NCI-H1105 (cell line): ENCODE results near the gene MOV10.

Experiments used
- DNase-seq: peaks from one replicate; lab custom pipeline; 2025; lab: John Stamatoyannopoulos, UW

MOV10 gene

DNA sequence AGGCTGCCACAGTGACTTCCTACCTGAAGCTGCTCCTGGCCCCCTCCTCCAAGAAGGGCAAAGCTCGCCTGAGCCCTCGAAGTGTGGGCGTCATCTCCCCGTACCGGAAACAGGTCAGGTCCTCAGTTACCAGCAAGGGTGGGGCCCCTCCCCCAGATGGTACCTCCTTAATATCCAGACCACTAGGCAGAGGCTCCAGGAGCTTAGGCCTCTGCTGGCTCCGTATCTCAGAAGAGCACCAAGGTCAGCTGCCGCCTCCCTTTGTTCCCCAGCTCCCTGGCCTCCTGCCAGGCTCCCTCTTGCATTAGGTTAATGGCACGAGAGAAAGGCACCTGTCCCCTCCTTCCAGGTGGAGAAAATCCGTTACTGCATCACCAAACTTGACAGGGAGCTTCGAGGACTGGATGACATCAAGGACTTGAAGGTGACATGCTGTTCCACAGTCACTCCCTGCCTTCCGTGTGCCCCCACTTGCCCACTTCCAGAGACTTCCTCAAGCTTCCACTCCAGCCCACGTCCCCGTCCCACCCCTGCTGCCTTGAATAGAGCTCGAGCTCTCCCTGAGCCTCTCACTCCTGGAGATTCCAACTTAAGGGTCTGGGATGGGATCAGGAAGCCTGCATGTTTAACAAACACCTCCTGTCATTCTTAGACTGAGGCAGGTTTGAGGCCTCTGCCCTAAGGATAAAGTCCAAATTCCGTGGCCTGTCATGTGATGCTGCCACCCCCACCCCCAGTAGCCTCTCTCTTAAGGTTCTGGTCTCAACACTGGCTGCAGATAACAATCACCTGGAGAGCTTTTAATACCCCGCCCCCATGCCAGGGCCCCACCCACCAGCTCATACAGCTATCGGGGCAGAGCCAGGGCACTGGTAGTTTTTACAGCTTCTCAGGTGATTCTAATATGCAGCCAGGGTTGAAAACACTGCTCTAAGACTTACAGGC is 24.2 kb downstream of the MOV10 start:
- DNase-seq = peak; percentile 97

DNA sequence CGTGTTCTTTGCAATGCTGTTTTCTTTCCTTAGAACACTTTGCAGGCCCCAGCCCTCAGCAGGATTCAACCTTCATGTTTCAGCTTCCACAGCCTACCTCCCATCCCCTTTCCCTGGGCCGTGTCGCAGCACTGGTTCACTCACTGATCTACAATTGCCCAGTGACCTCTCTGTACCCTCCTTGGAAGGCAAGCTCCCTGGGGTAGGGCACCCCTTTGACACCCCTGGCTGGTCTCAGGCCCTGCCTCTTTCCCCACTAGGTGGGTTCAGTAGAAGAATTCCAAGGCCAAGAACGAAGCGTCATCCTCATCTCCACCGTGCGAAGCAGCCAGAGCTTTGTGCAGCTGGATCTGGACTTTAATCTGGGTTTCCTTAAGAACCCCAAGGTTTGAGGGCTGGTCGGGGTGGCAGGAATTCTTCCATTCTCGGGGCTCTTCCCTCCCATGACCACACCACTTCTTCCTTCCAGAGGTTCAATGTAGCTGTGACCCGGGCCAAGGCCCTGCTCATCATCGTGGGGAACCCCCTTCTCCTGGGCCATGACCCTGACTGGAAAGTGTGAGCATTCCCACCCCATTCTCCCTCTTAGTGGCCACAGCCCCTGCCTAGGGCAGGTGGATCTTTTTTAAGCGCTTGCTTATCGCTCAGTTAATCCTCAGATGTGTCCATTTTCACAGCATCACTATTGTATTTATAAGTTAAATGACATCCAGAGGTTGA is 25.1 kb downstream of the MOV10 start:
- no peak for DNase-seq

DNA sequence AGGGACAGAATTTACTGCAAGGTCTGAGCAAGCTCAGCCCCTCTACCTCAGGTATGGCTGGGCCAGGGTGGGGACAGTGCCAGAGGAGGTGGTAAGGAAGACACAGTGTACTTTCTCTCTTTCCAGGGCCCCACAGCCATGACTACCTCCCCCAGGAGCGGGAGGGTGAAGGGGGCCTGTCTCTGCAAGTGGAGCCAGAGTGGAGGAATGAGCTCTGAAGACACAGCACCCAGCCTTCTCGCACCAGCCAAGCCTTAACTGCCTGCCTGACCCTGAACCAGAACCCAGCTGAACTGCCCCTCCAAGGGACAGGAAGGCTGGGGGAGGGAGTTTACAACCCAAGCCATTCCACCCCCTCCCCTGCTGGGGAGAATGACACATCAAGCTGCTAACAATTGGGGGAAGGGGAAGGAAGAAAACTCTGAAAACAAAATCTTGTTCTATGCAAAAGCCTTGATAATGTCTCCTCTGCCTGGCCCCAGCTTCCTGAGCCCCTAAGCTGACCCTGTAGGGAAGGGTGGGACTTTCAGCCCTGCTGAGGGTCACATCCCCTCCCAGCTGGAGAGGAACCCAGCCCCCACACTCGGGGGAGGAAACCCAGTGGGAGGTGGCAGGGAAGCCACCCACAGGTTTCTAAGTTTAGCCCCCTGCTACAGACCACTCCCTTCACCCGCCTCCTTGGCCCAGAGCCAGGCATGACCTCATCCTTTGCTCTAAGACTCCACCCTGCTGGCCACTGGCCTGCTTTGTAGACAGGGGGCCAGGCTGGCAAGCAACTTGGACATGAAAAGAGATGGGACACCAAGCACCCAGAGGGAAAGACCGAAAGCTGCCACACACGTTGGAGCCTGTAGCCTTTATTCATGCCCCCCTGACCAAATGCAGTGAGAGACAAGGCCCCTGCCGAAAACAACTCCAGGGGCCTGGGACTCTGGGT is 26.1 kb downstream of the MOV10 start:
- peak; percentile 72 for DNase-seq

DNA sequence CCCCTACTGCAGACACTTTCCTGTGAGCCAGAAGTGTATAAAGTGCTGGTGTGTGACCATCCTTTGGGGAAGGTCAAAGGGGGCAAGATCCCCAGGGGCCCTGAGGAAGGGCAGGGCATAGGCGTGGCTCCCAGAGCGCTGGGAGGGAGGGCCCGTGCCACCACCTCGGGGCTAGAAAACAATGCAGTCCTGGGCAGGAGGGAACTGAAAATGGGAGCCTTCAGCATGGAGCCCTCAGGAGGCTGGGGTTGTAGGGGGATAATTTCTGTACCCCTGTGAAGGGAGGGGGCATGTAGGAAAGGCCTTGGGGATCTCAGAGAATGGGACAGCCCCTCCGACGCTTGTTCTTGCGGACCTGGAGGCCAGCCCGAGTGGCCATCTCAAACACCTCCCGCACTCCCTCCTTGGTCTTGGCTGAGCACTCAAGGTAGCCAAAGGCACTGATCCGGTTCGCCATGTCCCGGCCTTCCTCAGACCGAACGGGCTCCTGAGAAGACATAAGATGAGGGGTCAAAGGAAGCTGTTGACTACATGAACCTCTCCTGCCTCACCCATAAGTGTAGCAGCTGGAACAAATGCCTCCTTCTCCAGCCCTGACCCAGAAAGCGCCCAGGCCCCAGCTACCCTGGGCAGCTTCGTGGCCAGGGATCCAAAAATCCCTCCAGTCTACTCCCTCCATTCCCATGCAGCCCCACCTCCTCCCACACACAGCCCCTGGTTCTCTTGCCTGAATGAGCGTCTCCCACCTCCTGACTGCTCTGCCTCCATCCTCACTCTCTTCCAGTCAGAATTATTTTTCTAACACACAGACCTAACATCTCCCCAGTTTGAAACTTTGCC is 27.0 kb downstream of the MOV10 start:
- no peak for DNase-seq

DNA sequence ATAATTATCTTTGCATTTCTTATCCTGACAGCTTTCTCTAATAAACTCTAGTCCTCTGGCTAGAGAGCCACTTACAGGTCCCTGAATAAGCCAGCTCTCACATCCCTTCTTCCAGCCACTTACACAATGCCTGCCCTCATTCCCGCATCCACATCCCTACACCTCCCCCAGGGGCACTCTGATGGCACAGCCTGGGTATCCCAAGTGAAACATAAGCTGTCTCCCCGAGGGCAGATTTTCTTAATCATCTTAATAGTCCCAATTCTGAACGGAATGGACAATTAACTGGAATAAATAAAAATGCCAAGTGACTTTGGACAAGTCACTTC is 27.6 kb downstream of the MOV10 start:
- DNase-seq = no peak

DNA sequence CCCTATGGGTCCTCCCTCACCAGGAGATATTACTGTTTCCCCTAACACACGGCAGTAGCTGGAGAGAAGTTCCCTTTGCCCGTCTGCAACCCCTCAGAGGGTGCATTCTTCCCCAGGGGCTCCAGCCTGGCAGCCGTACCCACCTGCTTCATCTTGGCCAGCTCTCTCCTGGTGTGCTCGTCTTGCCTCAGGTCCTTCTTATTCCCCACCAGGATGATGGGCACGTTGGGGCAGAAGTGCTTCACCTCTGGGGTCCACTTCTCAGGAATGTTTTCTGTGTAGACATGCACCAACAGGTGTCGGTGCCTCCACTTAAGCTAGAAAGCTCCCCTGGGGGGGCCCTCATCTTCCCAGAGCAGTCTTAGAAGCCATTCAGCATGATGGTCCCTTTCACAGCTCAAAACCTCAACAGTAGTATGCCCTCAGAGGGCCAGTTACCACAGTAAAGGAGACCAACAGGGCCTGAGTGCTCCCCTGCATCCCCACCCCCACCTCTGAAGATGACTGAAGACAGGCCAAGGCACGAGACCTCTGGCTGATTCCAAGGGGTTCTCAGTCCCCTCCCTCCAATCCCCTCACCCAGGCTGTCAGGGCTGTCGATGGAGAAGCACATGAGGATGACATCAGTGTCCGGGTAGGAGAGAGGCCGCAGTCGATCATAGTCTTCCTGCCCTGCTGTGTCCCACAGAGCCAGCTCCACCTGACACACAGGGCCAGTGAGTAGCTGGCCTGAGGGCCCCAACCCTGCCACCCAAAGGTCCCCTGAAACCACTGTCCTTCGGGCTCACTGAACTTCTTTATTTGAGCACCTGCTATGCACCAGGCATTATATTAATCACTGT is 28.2 kb downstream of the MOV10 start:
- DNase-seq = no peak

DNA sequence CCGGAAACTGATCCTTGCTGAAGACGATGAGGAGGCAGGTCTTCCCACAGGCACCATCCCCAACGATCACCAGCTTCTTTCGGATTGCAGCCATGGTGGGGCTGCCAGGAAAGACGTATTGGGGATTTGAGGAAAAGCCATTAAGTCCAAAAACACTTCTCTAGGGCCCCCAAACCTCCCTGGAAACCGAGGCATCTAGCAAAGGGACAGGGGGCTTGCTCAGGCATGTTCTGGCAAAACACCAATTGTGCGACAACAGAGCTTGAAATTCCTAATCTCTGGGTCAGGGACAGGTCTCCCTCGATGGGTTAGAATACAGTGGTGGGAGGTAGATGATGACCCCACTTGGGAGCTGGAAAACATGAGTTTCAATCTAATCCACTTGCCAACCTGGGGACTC is 29.2 kb downstream of the MOV10 start:
- DNase-seq = no peak

DNA sequence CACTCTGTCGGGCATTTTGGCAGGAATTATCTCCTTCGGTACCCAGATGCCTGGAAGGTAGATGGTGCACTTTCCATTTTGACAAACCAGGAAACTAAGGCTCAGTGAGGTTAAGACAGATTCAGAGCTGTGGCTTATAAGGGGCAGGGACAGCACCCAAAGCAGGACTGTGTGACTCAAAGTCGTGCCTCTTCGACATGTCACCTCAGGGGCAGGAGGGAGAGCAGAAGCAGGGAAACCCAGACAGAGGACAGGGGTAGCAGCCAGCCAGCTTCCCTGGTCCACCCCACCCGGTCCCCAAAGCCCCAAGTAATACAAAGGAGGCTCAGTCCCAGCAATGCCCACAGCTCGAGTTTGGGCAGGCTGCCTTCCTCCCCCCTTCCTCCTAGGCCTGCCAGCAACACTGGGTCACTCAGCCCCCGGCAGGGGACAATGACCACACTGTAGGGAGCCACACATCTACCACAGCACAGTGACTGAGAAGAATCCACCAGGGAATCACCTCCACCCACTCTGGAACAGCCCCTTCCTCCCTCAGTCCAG is 30.0 kb downstream of the MOV10 start:
- DNase-seq = no peak

DNA sequence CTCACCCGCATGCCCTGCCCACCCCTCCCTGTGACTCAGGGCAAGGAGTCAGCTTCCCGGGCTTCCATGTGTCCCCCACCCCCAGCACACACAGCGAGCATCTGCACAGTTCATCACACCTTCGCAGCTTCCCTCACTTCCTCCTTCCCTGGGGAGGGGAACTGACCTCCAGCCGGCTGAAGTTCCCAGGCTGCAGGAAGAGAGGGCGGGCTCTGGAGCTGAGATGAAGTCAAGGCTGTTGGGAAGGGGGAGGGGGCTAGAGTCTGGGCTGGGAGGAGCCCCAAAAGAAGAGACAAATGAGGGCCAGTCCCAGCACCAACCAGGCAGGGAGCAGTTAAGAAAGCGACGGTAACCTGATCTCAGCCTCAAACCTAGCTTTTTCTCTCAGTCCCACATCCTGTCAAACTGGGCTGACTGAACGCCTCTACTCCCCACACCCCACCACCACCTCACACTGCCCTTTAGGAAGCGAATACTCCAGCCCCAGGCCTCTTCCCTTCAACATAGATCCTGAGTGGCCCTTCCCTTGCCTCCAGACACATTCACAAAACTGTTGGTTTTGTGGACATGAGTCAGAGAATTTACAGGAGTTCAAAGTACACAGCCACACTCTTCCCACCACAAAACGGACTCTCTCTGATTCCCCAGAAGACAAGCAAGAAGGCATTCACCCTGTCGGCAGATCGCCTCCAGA is 30.6 kb downstream of the MOV10 start:
- DNase-seq = peak; percentile 75

DNA sequence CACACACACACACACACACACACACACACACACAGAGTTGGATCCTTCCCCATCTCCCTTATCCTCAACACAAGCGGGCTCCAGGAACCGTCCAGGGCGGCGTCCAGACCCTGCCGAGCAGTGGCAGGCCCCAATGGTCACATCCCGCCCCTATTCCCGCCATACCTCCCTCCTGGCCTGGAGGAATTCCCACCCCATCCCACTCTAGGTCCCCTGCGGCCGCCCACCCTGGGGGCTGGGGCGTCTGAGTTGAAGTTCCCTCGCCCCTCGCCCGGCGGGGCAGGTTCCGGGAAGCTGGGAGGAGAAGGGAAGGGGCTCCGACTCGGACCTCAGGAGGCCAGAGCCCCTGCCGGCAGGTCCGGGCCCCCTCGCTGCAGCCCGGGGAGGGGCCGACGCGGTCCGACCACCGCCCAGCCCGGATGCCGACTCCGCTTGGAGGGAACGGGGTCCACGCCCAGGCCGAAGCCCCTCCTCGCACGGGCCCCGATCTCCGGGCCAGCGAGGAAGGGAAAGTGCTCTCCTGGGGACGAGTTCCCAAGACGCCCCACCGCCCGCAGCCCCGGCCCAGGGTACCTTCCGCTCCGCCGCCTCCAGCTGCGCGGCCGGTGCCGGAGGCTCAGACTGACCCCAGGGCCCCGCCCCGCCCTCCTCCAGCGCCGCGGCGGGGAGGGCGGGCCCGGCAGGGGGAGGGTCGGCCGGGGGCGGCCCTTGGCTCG is 32.2 kb downstream of the MOV10 start, which contains the start of gene RHOC:
RHOC (minus strand) TSS at position 623 of the 716 bp plus-strand sequence. CDS start 3,328 bp downstream, outside the sequence.
- DNase-seq = peak; percentile 64

DNA sequence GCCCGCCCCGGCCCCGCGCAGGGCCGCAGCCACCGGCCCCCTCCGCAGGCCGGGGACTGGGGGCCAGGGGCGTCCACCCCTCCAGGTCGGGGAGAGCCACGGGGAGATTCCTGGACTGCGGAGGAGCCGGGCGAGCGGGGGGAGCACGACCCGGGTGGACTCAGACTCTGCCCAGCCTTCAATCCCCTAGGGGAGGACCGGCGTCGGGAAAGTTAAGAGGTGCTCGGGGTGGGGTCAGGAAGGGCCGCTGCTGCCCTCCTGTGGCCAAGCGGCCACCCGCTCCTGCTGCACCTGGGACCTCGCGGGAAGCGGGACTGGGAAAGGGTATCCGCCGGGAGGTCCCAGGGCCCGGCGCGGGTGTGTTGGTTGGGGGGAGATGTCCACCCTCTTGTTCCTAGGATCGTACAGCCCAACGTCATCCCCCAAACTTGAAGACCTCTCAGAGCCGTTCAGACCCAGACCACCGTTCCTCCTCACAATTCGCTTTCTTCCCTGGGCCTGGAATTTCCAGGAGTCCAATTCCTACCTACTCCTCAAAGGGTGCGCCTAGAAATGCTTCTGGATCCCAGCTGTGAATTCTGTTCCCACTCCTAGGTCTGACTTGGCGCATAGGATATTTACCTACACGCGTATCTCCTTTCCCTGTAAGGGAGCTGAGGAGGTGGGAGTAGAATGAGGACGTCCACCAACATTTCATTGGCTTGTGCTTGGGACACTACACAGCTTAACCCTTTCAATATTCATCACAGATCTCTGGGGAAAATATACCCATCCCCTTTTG is 33.0 kb downstream of the MOV10 start:
- DNase-seq = peak; percentile 83

DNA sequence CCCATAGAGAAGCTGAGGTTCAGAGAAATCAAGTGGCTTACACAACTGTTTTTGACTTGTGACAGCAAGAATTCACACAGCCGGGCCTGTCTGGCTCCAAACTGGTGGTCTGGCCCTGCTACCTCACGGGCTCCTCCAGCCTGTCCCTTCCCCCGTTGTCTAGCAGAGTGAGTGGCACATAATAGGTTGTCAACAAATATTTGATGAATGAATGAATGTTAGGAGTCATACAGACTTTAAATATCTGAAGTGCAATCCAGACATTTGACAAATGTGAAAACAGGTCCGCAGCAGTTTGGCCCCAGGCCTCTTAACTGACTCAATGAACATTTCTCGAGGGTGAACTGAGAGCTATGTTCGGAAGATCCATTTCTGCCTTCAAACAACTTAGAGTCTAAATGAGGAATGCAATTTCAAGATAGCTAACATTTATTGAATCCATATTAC is 33.6 kb downstream of the MOV10 start:
- no peak for DNase-seq

DNA sequence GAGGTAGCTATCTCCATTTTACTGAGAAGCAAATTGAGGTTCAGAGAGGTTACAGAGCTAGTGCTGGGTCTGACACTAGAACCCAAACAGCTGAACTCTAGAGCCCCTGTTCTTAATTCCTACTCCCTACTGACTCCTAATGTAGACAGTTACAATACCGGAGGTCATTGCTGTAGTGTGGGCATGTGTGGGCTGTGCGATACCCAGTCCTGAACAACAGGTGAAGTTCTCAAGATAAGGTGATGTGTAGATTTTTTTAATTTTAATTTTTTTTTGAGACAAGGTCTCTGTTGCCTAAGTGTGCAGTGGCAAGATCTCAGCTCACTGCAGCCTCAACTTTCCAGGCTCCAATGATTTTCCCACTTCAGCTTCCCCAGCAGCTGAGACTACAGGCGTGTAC is 34.0 kb downstream of the MOV10 start:
- no peak for DNase-seq

DNA sequence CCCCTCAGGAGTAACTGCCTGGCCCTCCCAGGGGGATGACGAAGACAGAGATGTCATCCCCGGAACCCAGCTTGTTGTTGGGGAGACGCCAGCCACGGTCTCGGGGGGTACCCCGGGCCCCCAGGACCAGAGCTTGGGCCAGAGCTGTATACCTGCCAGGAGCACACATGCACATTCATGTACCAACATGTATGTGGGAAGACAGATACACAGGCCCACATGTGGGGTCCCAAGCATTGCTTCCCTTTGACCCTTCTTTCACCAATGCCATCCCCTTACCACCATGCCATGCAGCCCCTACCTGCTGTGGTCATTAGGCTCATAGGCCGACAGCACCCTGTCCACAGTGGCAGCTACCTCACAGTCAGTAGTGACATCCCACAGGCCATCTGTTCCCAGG is 35.7 kb downstream of the MOV10 start:
- DNase-seq = no peak

DNA sequence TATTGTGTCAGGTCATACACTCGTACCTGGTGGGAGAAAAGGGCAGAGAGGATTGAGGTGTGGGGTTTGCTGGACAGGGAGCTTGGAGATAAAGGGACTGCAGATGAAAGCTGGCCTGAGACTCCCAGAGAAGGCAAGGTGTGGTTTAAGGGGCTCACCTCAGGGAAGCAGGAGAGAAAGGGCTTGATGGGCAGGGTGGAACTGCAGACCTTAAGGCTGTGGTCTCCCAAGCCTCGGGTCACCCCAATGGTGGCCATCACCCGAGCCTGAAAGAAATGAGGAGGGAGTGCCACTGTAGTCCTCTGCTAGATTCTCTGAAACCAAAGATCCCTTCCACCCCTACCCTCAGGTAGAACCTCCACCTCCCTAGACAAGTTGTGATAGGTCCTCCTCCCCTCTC is 36.1 kb downstream of the MOV10 start:
- DNase-seq = no peak

DNA sequence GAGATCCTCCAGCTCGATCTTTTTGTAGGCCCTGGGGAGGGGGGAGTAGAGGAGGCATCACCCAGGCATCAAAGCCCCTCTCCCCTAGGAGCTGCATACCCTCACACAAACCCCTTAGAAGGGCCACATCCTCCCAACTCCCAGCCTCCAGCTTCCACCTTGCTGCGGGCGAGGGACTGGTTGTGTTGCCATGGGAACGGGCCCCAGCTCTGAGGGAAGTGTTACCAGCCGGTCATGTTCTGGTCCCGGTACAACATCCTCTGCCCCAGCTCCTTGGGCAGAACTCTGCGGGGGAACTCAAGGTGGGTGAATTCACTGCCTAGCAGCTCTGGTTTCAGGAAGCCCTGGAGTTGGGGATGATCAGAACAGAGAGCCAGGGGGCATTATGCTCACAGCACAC is 36.6 kb downstream of the MOV10 start:
- DNase-seq = no peak

DNA sequence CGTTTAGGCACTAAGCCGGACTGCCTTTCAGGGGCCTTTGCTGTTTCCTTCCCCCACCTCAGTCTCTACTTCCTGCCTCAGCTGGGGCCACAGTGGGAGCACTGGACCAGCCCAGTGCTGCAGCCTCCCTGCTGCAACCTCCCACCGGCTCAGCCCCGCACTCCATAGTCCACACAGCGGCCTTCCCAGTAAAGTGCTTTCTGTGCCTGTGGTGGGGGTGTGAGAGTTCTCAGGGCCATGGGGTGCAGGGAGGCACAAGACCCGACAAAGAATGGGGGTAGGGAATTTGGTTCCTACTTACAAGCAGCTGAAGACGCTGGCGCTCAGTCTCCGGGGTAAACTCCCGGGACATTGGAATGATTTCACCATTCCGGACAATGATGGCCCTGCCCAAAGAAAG is 37.2 kb downstream of the MOV10 start:
- no peak for DNase-seq

DNA sequence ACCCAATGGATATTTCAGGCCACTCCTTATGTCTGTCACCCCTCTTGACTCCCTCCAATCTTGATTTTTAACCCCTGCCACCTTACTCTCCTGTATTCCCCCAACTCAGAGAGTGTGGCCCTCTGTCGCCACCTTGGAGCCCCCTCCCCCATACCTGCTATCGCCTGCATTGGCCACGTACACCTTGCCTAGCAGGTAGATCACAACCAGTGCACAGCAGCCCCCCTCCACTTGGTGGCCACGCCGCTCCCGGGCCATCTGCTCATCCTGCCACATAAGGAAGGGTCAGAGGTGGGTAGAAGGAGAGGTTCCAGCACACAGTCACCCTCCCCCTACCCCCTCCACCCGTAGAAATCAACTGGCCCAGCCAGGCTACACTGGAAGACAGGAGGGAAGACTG is 37.7 kb downstream of the MOV10 start:
- DNase-seq = no peak
